OCI-M1 (cell line): ENCODE results near the gene RCC2.
A peak's percentile ranks its signal among the peaks of the same experiment; 100 is the strongest.

Experiments used
- DNase-seq: peaks from one replicate; lab custom pipeline; 2025; lab: John Stamatoyannopoulos, UW

RCC2 gene

GRCh38 chr1:17441993-17442357 lies 2.5 kb upstream of the RCC2 start:
- no peak for DNase-seq

- DNase-seq, result peak; percentile 90
These were observed 2.0 kb upstream of the RCC2 start for GRCh38 chr1:17441265-17441992.

GRCh38 chr1:17440827-17441168 lies 1.3 kb upstream of the RCC2 start:
- peak; percentile 49 for DNase-seq

- DNase-seq, result no peak
These were observed 773 bp upstream of the RCC2 start for GRCh38 chr1:17440074-17440826.

- peak; percentile 72 for DNase-seq
These were observed 893 bp downstream of the RCC2 start for GRCh38 chr1:17438318-17439249.

GRCh38 chr1:17437580-17438317 lies 1.7 kb downstream of the RCC2 start:
- peak; percentile 68 for DNase-seq

GRCh38 chr1:17437260-17437579 lies 2.3 kb downstream of the RCC2 start:
- DNase-seq, result peak; percentile 61

- DNase-seq, result no peak
These were observed 2.9 kb downstream of the RCC2 start for GRCh38 chr1:17436380-17437174.

GRCh38 chr1:17434601-17435000 lies 4.9 kb downstream of the RCC2 start:
- DNase-seq, result no peak

GRCh38 chr1:17434016-17434415 lies 5.5 kb downstream of the RCC2 start:
- DNase-seq, result no peak

- no peak for DNase-seq
These were observed 6.2 kb downstream of the RCC2 start for GRCh38 chr1:17433261-17433660.

- DNase-seq, result no peak
These were observed 7.1 kb downstream of the RCC2 start for GRCh38 chr1:17432412-17432811.

- no peak for DNase-seq
These were observed 10.3 kb downstream of the RCC2 start for GRCh38 chr1:17429183-17429582.

- DNase-seq, result no peak
These were observed 11.5 kb downstream of the RCC2 start for GRCh38 chr1:17427696-17428660.

GRCh38 chr1:17425806-17426600 lies 13.5 kb downstream of the RCC2 start:
- no peak for DNase-seq

- DNase-seq, result no peak
These were observed 15.7 kb downstream of the RCC2 start for GRCh38 chr1:17423781-17424245.

GRCh38 chr1:17422461-17422860 lies 17.0 kb downstream of the RCC2 start:
- no peak for DNase-seq

- DNase-seq, result no peak
These were observed 19.0 kb downstream of the RCC2 start for GRCh38 chr1:17420391-17420918.
